ENCODE data around the gene RASEF. TPM values are rescaled to one million over a fixed set of nuclear protein-coding genes. Genes with fewer than 3 reads are reported as not detected.

Gene RASEF
- total and polyA plus RNA-seq, 2 donors (not counting 1 experiment from before 2014, with no cell fraction given): not detected

GRCh38 chr9:83106772-83107171 lies 43.8 kb upstream of the RASEF start:
- Histone ChIP-seq H3K4me1 (ENCODE audit: control insufficient read depth in 2 of 2, insufficient read depth in 2 of 2, low read length in 2 of 2) (no peaks in the 10 kb centered on the region), H3K36me3 (replicated peaks in 1 of 2; ENCODE audit: control extremely low read depth in 1 of 2, control insufficient read depth in 1 of 2, extremely low read depth in 1 of 2, insufficient read depth in 2 of 2, low read length in 1 of 2) (no peaks in the 10 kb centered on the region), H3K9me3 (ENCODE audit: control extremely low read depth in 1 of 3, control insufficient read depth in 2 of 3, insufficient read depth in 1 of 3, low read length in 2 of 3) (no peaks in the 10 kb centered on the region), H3K79me2 (ENCODE audit: control insufficient read depth, insufficient read depth, low read length) (no peaks in the 10 kb centered on the region), H3K4me2 (replicated peaks; ENCODE audit: low read depth, low read length, poor library complexity, severe bottlenecking) (no peak overlapping the region), H2AFZ (ENCODE audit: insufficient read depth, low read depth, low read length, poor library complexity, severe bottlenecking) (no peak overlapping the region), H3K9ac (ENCODE audit: low read length) (no peak overlapping the region), H3K27ac (ENCODE audit: low read length in 2 of 2) (no peak overlapping the region), H3K4me3 (ENCODE audit: control extremely low read depth in 1 of 5, extremely low read depth in 1 of 5, insufficient read depth in 1 of 5, low read depth in 2 of 5, low read length in 4 of 5) (no peak overlapping the region), H4K20me1 (ENCODE audit: control insufficient read depth, insufficient read depth, low read length, poor library complexity, severe bottlenecking) (no peaks in the 10 kb centered on the region), H3K27me3 (replicated peaks in 1 of 4; ENCODE audit: control extremely low read depth in 1 of 4, control insufficient read depth in 3 of 4, insufficient read depth in 4 of 4, low read length in 3 of 4) (no peaks in the 10 kb centered on the region)
- Mint-ChIP-seq H3K4me1 (no peaks in the 10 kb centered on the region), H3K9me3 (ENCODE audit: insufficient read depth) (no peaks in the 10 kb centered on the region), H3K27ac (no peak overlapping the region), H3K27me3 (no peaks in the 10 kb centered on the region), H3K4me3 (no peak overlapping the region)
- ATAC-seq (ENCODE audit: low read depth) (no peak), DNase-seq (no peak)
- 88% methylated on average over 2 of the region's 2 CpGs for WGBS (ENCODE audit: insufficient coverage)
- ChIA-PET CTCF (no interaction called here), POLR2A (no interaction called here)
- intact Hi-C loops (cut with micrococcal nuclease): no loop called here
- TF ChIP-seq EZH2 (IDR thresholded peaks at IDR 0.05; ENCODE audit: borderline replicate concordance, insufficient read depth, low read depth, low read length, poor library complexity, severe bottlenecking) (no peak), CTCF (IDR thresholded peaks at IDR 0.05) (no peak)

GRCh38 chr9:83106263-83106662 lies 43.3 kb upstream of the RASEF start:
- 45% methylated on average over 1 of the region's 1 CpG for WGBS (ENCODE audit: insufficient coverage)
- H3K27me3 Mint-ChIP-seq: no peaks in the 10 kb centered on the region
- H3K4me3 Mint-ChIP-seq: no peak overlapping the region
- H3K4me3 ChIP-seq (ENCODE audit: control extremely low read depth in 1 of 5, extremely low read depth in 1 of 5, insufficient read depth in 1 of 5, low read depth in 2 of 5, low read length in 4 of 5): no peak overlapping the region
- DNase-seq: no peak
- no peak overlapping the region for H3K4me2 ChIP-seq (replicated peaks; ENCODE audit: low read depth, low read length, poor library complexity, severe bottlenecking)
- ChIA-PET POLR2A (no interaction called here), CTCF (no interaction called here)
- no peaks in the 10 kb centered on the region for H3K4me1 Mint-ChIP-seq
- H3K27ac Mint-ChIP-seq: no peak overlapping the region
- H4K20me1 ChIP-seq (ENCODE audit: control insufficient read depth, insufficient read depth, low read length, poor library complexity, severe bottlenecking): no peaks in the 10 kb centered on the region
- no peak for ATAC-seq (ENCODE audit: low read depth)
- H3K9ac ChIP-seq (ENCODE audit: low read length): no peak overlapping the region
- no peaks in the 10 kb centered on the region for H3K4me1 ChIP-seq (ENCODE audit: control insufficient read depth in 2 of 2, insufficient read depth in 2 of 2, low read length in 2 of 2)
- TF ChIP-seq EZH2 (IDR thresholded peaks at IDR 0.05; ENCODE audit: borderline replicate concordance, insufficient read depth, low read depth, low read length, poor library complexity, severe bottlenecking): no peak
- TF ChIP-seq CTCF (IDR thresholded peaks at IDR 0.05): no peak
- no peak overlapping the region for H2AFZ ChIP-seq (ENCODE audit: insufficient read depth, low read depth, low read length, poor library complexity, severe bottlenecking)
- no peak overlapping the region for H3K27ac ChIP-seq (ENCODE audit: low read length in 2 of 2)
- no peaks in the 10 kb centered on the region for H3K9me3 ChIP-seq (ENCODE audit: control extremely low read depth in 1 of 3, control insufficient read depth in 2 of 3, insufficient read depth in 1 of 3, low read length in 2 of 3)
- no peaks in the 10 kb centered on the region for H3K79me2 ChIP-seq (ENCODE audit: control insufficient read depth, insufficient read depth, low read length)
- intact Hi-C loops (cut with micrococcal nuclease): no loop called here
- no peaks in the 10 kb centered on the region for H3K27me3 ChIP-seq (replicated peaks in 1 of 4; ENCODE audit: control extremely low read depth in 1 of 4, control insufficient read depth in 3 of 4, insufficient read depth in 4 of 4, low read length in 3 of 4)
- no peaks in the 10 kb centered on the region for H3K36me3 ChIP-seq (replicated peaks in 1 of 2; ENCODE audit: control extremely low read depth in 1 of 2, control insufficient read depth in 1 of 2, extremely low read depth in 1 of 2, insufficient read depth in 2 of 2, low read length in 1 of 2)
- H3K9me3 Mint-ChIP-seq (ENCODE audit: insufficient read depth): no peaks in the 10 kb centered on the region
